Panc1 (cell line): Measurements from ENCODE around the gene MAML3.

Experiments used
- CTCF ChIP-seq: fragments of 450-650 bp; IDR thresholded peaks from 2 replicates; pipeline ENCODE4 v1.5.1; 2017; ENCODE audit warnings: mild to moderate bottlenecking
- POLR2AphosphoS5 ChIP-seq: IDR thresholded peaks from 2 replicates; pipeline ENCODE4 v1.6.1; 2012; ENCODE audit warnings: mild to moderate bottlenecking, low read depth, low read length, moderate library complexity
- REST ChIP-seq, 2 experiments: IDR thresholded peaks; 2 replicates each; pipeline ENCODE4 v1.6.1; 2011 to 2012; ENCODE audit warnings: low read depth in 2 of 2, control low read depth in 1 of 2, low read length in 1 of 2, mild to moderate bottlenecking in 1 of 2, moderate library complexity in 1 of 2; ENCODE audit not compliant: insufficient read depth in 1 of 2
- SIN3A ChIP-seq: IDR thresholded peaks from 2 replicates; pipeline ENCODE4 v1.6.1; 2012; ENCODE audit warnings: low read depth, mild to moderate bottlenecking, low read length, moderate library complexity, borderline replicate concordance; ENCODE audit not compliant: insufficient read depth
- TCF7L2 ChIP-seq: IDR thresholded peaks from 2 replicates; pipeline ENCODE4 v1.6.1; 2011; ENCODE audit warnings: mild to moderate bottlenecking, low read depth, low read length, inconsistent platforms

- no peak for TF ChIP-seq REST (IDR thresholded peaks at IDR 0.05; ENCODE audit: insufficient read depth in 1 of 2, low read depth in 2 of 2, low read length in 1 of 2)
- TF ChIP-seq CTCF = no peak
- no peak for TF ChIP-seq POLR2AphosphoS5
- TF ChIP-seq TCF7L2 = no peak
- no peak for TF ChIP-seq SIN3A
Measured at GRCh38 chr4:139711461-139711860, 442.5 kb downstream of the MAML3 start.
